ENCODE results near the gene PKP4.

The PKP4 gene

DNA sequence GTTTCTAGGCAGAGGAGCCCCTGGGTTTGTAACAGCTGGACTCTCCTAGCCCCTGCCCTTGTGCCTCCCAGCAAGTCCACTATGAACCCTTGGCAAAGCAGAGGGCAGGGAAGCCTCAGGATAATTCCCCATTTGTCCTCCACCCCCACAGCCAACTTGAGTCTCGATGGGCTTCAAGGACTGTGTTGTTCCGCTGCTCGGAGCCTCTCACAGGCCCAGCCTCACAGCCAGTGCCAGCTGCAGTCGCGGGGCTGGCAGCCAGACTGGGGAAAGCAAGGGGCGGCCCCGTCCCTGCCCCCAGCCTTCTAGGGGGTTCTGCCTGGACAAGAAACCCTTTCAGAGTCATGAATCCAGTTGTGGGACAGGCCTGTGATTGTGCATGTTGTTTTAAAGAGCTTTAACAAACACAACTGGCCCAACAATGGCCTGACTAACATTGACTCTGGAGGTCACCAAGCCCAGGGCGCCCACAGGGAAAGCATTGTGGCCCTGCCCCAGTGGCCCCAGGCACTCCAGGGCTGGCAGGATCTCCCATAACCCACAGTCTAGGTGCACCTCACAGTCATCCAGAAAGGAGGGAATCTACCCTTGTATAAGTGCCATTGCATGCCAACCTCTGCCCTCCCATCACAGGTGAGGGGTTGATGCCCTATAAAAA is 266.6 kb downstream of the PKP4 start:
- DNase-seq: no peak

DNA sequence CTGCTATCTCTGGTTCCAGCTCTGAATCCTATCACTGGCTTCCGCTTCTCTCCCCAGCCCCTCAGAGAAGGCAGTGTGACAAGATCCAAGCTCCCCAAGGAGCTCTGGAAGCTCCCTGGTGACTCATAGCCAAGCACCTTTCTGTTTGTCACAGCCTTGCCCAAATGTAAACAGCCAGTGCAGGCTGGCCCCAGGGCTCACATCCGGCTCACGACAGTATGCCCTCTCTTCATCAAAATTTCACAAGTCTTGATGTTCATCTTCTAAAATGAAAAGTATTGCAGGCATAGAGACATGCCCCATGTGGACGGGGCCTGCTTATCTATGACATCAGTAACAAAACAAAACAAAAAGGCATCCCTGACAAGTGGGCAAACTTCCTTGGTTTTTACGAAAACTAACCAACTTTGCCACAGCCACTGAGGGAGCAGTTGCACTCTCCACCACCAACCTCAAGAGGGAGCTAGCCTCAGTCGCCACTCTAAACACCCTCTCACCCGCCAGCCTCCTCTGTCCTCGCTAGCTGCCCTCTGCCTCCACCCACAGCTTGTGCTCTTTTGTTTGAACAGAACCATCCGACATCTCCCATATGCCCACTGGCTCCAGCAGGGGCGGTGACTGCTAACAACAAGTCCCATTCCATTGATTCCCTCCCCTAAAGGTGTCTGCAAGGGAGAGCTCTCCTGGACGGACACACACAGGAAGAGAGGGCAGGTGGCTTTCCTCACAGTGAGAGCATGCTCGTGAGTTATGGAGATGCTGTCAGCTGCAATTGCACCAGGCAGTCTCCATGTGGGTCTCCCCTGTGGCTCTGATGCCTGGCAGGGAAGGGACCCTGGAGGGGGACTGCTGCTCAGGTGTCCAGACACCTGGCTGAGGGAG is 267.4 kb downstream of the PKP4 start:
- DNase-seq: no peak

DNA sequence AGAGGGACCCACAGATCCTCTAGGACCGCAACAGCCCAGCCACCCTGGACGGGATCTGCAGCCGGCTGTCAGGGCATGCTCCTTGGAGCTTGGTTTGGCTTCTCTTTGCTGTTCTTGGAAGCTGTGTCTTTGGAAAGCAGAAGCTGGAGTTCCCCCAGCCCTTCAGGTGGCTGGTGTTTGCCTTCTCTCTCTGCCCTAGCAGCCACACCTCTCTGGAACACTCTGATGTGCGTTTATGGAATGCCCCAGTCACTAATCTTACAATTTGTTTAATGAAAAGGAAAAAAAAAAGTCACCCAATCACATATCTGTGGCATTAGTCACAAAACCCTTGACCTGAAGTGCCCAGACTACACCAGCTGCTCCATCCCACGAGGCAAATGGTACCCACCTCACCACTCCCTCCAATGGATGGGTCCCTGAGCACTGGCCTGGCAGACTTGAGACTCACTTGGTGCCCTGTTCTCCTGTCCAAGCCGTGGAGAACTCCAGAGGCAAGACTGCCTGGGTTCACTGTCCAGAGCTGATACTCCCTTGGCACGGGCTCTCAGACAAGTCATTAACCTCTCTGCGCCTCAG is 268.1 kb downstream of the PKP4 start:
- no peak for DNase-seq

GRCh38 chr2:158725441-158725891 is 268.7 kb downstream of the PKP4 start:
- no peak for DNase-seq

DNA sequence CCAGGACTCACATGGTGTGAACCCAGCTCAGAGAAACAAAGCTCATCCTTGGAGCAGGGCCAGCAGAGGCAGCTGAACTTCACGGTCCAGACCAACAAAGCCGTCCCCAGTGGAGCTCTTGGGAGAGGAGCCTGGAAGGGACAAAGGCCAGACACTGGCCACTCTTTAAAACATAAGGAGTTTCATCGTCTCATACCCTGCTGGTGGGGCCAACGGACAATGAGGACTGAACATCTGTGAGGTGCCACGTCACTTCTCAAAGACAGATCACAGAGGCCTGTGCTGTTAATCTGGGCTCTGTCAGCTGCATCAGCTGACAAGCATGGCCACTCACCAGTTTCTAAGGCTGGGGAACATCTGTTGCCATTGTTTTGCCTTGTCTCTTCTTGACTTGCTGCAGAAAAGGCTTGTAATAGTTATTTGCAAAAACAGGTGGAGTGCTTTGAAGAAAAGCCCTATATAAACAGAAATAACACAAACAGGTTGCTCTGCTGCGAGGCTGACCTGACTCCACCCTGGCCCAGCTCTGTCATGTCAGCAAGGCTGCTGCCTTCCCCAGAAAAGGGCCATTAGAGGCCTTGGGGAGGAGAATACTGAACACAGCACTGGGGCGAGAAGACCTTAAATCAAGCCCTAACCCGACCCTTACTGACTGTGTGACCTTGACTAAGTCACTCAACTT is 270.3 kb downstream of the PKP4 start:
- no peak for DNase-seq

- no peak for DNase-seq
Observed at GRCh38 chr2:158728422-158728821, 271.7 kb downstream of the PKP4 start.

- DNase-seq: no peak
Observed at GRCh38 chr2:158729451-158729850, 272.7 kb downstream of the PKP4 start.

DNA sequence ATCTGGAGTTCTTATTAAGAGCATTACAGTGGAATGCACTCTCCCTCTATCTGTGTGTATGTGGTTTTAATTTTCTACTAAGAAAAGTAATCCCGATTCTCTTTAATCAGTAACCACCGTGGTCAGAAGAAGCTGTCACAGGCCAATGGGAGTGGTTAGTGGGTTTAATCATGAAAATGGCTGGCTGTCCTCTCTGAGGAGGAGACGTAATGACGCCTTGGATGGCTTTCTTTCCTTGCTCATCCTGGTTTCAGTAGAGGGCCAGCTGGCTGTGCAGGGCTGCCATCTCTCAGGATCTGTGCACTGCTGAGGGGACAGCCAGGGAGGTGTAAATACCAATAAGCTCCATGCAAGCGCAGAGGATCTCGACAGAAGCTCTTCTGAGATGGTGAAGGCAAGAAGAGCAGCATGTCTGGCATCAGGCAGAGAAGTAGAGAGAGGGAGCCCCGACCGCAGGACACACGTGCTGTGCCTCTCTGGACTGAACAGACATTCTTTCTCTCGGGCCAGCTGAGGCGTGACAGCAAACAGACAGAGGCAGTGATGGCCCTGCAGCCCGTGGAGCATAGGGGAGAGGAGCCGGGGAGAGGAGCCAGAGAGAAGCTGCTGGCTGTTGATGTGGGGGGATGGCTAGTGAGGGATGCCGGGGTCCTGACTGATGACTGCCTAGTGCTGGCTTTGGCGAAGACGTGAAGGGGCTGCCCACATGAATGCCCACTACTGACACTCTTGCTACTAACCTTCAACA is 273.3 kb downstream of the PKP4 start:
- DNase-seq: no peak

DNA sequence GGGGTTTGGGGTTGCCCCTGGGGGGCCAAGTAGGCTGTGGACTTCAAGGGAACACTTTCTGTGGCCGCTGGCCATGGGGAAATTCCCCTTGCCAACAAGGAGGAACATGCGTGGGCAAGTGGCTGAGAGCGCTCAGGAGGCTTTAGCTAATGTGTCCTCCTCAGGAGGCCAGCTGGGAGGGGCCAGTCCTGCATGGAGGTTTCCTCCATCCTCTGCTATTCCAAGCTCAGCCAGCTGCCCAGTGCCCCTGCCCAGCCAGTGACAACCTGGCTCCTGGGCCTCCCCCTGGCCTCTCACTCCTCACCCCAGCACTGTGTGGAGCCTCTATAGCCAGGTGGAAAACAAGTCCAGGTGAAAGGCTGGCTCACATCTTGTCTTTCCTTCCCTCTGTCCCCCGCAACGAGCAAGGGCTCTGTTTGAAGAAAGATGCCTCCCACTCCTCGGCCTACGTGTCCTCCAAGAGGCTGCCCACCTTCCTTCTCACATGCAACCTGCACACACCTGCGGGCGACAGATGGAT is 273.9 kb downstream of the PKP4 start:
- no peak for DNase-seq

- no peak for DNase-seq
Observed at GRCh38 chr2:158731386-158731785, 274.6 kb downstream of the PKP4 start.
